Progenitor cell of endocrine pancreas (in vitro differentiated cells): ENCODE data around the gene RPL31. TPM values are rescaled to one million over a fixed set of nuclear protein-coding genes. Genes with fewer than 3 reads are reported as not detected.

Experiments
- DNase-seq: peaks from one replicate; pipeline ENCODE4 v3.0.0; 2021; ENCODE audit warnings: low spot score; ENCODE audit not compliant: unreplicated experiment
- H3K27ac Mint-ChIP-seq: 2 replicates; pipeline ENCODE4 v1.8.0; 2021; ENCODE audit warnings: mild to moderate bottlenecking, moderate library complexity, mixed read lengths
- H3K27me3 Mint-ChIP-seq: 2 replicates; pipeline ENCODE4 v1.8.0; 2021; ENCODE audit warnings: mixed read lengths
- H3K36me3 Mint-ChIP-seq: 2 replicates; pipeline ENCODE4 v1.8.0; 2022; ENCODE audit warnings: mixed read lengths; ENCODE audit not compliant: insufficient read depth
- H3K4me1 Mint-ChIP-seq: 2 replicates; pipeline ENCODE4 v1.8.0; 2021; ENCODE audit warnings: low read depth, mixed read lengths
- H3K4me3 Mint-ChIP-seq: 2 replicates; pipeline ENCODE4 v1.8.0; 2021; ENCODE audit warnings: low read depth, mild to moderate bottlenecking, moderate library complexity, mixed read lengths
- H3K9me3 Mint-ChIP-seq: 2 replicates; pipeline ENCODE4 v1.8.0; 2021; ENCODE audit warnings: low read depth, mixed read lengths
- total RNA-seq: library from RNA; stranded (reverse); gene quantifications from 2 replicates; pipeline ENCODE4 v1.2.1, GENCODE V29; 2021
- TF ChIP-seq, protein P1 (sequence below): fragments of 200-600 bp; sonication (generic); IDR thresholded peaks from one replicate; pipeline ENCODE4 v1.5.0; 2021; ENCODE audit warnings: antibody characterized with exemption, mild to moderate bottlenecking; ENCODE audit not compliant: unreplicated experiment

RPL31 gene
- total RNA-seq, 1 donor from 2014 or later = 1,632 TPM

DNA sequence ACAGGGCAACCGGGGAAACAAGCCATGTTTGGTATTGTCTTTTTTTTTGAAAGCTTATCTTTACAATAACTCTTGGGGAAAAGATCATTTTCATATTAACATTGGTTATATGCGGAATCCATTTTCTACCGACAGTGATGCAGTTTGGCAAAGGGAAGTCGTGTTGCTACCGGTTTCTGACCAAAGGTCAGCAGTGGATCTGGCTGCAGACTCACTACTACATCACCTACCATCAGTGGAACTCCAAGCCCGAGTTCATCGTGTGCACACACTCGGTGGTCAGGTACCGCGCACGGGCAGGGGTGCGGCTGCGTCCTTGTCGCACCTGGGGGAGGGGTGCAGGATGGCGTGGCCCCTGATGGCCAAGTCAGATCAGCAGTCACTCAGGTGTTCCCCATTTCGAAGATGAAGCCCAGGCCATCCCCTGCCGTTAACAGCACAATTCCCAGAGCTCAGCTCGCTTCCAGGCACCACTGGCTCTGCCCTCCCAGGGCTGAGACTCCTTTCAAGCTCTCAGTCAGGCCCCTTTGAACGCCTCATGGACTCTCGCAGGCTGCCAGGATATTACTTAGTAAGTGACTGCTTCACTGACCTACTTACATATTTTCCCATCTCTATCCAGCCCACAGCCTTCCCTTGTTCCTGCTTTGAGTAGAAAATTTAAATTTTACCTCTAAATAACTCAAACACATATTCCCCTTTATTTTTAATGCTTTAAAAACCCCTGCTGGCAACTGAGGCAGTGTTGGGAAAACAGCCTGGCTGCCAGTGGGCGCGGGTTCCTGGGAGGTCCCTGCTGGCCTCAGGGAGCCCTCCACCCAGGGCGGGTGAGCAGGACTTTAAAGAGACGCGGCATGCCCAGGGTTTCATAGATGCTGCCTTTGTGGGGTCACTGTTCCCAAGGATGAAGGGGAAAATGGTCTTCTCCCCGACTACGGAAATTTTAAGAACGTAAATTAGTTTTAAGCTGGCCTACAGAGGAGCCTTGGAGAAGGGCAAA, 33.6 kb upstream of the RPL31 start:
- Mint-ChIP-seq H3K36me3 (no peaks in the 10 kb centered on the region), H3K4me1 (no peaks in the 10 kb centered on the region), H3K27ac (no peak overlapping the region), H3K9me3 (no peaks in the 10 kb centered on the region), H3K4me3 (no peak overlapping the region), H3K27me3 (peaks cover 4% of the 10 kb centered on the region)
- TF ChIP-seq, protein P1, sequence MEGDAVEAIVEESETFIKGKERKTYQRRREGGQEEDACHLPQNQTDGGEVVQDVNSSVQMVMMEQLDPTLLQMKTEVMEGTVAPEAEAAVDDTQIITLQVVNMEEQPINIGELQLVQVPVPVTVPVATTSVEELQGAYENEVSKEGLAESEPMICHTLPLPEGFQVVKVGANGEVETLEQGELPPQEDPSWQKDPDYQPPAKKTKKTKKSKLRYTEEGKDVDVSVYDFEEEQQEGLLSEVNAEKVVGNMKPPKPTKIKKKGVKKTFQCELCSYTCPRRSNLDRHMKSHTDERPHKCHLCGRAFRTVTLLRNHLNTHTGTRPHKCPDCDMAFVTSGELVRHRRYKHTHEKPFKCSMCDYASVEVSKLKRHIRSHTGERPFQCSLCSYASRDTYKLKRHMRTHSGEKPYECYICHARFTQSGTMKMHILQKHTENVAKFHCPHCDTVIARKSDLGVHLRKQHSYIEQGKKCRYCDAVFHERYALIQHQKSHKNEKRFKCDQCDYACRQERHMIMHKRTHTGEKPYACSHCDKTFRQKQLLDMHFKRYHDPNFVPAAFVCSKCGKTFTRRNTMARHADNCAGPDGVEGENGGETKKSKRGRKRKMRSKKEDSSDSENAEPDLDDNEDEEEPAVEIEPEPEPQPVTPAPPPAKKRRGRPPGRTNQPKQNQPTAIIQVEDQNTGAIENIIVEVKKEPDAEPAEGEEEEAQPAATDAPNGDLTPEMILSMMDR = no peak
- no peak for DNase-seq

DNA sequence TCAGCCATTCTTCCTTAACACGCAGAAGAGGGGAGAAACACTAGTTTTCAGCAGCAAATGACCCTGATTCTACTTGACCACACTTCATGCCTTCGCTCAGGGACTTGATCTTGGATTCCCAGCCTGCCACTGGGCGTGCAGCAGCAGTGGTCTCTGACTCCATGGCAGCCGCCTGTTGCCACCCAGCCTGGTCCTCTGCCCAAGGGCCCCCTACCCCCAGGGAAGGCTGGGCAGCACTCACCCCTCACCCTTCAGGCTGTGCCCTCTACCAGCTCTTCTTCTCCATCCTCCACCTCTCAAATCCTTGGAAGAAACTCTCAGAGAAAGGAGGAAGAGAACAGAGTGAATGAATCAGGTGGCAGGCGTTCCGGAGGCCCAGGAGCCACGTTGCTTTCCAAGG, 32.1 kb upstream of the RPL31 start:
- no peak for DNase-seq
- H3K9me3 Mint-ChIP-seq = no peaks in the 10 kb centered on the region
- no peaks in the 10 kb centered on the region for H3K4me1 Mint-ChIP-seq
- peaks cover 4% of the 10 kb centered on the region for H3K27me3 Mint-ChIP-seq
- H3K36me3 Mint-ChIP-seq = no peaks in the 10 kb centered on the region
- TF ChIP-seq, protein P1 = no peak
- no peak overlapping the region for H3K4me3 Mint-ChIP-seq
- H3K27ac Mint-ChIP-seq = no peak overlapping the region

DNA sequence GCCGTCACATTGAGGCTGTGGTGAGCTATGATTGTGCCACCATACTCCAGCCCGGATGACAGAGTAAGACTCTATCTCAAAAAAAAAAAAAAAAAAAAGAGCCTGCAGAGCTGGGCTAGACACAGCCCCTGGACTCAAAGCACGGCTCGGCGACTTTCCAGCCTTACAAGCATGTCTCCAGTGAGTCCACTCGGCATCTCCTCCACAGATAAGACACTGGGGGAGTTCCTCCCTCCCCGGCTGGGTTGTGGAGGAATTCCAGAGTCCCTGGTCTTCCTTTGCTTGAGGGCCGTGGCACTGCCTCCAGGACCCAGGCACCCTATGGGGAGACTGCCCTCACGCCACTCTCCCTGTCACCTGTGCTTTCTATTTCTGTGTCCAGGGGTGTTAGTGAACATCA, 30.9 kb upstream of the RPL31 start:
- Mint-ChIP-seq H3K4me3 (no peak overlapping the region), H3K4me1 (no peaks in the 10 kb centered on the region), H3K27ac (no peak overlapping the region), H3K27me3 (peaks cover 4% of the 10 kb centered on the region), H3K9me3 (no peaks in the 10 kb centered on the region), H3K36me3 (no peaks in the 10 kb centered on the region)
- TF ChIP-seq, protein P1 = no peak
- DNase-seq = no peak

DNA sequence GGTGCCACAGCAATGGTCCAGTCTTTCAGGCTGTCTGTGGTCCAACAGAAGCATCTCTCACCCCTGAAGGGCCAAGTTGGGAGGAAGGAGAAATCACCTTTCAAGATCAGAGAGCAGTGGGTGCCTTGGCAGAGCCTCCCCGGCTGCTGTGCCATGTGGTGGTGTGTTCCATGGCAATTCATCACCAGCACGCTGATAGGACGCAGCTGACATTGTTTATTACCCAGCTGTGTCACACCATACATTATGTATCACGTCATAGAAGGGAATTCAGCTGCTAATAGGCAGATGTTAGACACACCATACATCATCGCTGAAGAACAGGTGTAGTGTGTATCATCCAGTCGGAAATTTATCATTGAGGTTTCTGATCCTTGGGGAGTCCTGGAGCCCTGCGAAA, 29.6 kb upstream of the RPL31 start:
- TF ChIP-seq, protein P1 = no peak
- H3K27me3 Mint-ChIP-seq = peaks cover 4% of the 10 kb centered on the region
- H3K27ac Mint-ChIP-seq = no peak overlapping the region
- no peaks in the 10 kb centered on the region for H3K4me1 Mint-ChIP-seq
- H3K9me3 Mint-ChIP-seq = no peaks in the 10 kb centered on the region
- H3K4me3 Mint-ChIP-seq = no peak overlapping the region
- H3K36me3 Mint-ChIP-seq = no peaks in the 10 kb centered on the region
- no peak for DNase-seq

DNA sequence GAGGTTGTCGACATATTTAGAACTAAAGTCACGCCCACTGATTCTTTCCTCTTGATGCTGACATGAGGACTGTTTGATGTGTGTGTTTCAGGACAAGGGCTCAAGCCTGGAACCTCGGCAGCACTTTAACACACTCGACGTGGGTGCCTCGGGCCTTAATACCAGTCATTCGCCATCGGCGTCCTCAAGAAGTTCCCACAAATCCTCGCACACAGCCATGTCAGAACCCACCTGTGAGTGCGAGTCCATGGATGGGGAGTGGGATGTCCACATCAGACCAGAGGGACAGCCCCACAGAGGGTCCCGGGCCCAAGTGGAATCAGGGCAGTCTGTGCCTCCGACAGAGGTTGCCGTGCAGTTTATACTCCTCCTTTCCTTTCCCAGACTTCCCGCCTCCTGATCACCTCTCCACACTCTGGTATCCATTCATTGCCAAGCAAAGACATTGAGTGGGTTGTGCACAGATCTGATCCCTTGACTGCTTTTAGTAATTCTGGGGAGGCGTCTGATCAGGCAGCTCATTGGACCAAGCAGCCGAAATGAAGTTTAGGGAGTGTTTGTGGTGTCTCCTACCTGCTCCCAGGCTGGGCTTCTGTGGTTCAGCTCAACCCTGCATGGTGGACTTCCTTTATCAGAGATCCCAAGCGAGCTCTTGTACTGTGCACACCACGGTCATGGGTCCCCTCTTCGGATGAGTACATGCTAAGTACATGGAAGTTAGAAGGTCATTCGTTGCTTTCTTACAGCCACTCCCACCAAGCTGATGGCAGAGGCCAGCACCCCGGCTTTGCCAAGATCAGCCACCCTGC, 27.2 kb upstream of the RPL31 start:
- H3K9me3 Mint-ChIP-seq = no peaks in the 10 kb centered on the region
- no peak overlapping the region for H3K27ac Mint-ChIP-seq
- DNase-seq = no peak
- H3K36me3 Mint-ChIP-seq = no peaks in the 10 kb centered on the region
- H3K4me1 Mint-ChIP-seq = no peaks in the 10 kb centered on the region
- TF ChIP-seq, protein P1 = no peak
- H3K4me3 Mint-ChIP-seq = no peak overlapping the region
- no peaks in the 10 kb centered on the region for H3K27me3 Mint-ChIP-seq
